ENCODE results near the gene ULBP1.
"Not testable (repeated sequence)": the region's sequence is repeated elsewhere in the genome, so short reads cannot be mapped to it uniquely, and the experiment has no call there.

ULBP1 gene

GRCh38 chr6:149979293-149979692 is 15.6 kb downstream of the ULBP1 start:
- no peak for DNase-seq

- DNase-seq = no peak
These were observed 19.4 kb downstream of the ULBP1 start for GRCh38 chr6:149983145-149983544.

- DNase-seq = no peak
These were observed 21.0 kb downstream of the ULBP1 start for GRCh38 chr6:149984773-149985172.

- DNase-seq = no peak
These were observed 21.8 kb downstream of the ULBP1 start for GRCh38 chr6:149985481-149985937.

- no peak for DNase-seq
These were observed 23.9 kb downstream of the ULBP1 start for GRCh38 chr6:149987602-149988107.

GRCh38 chr6:149988550-149989346 is 25.0 kb downstream of the ULBP1 start:
- DNase-seq = no peak

GRCh38 chr6:149990212-149990660 is 26.5 kb downstream of the ULBP1 start:
- no peak for DNase-seq

GRCh38 chr6:149990661-149991471 is 27.1 kb downstream of the ULBP1 start:
- no peak for DNase-seq

- DNase-seq = not testable (repeated sequence)
These were observed 27.7 kb downstream of the ULBP1 start for GRCh38 chr6:149991472-149991795.

- DNase-seq = no peak
These were observed 28.1 kb downstream of the ULBP1 start for GRCh38 chr6:149991838-149992237.

GRCh38 chr6:149995235-149995750 is 31.6 kb downstream of the ULBP1 start:
- DNase-seq = no peak

GRCh38 chr6:149995971-149996370 is 32.2 kb downstream of the ULBP1 start:
- DNase-seq = no peak

GRCh38 chr6:149999636-150000035 is 35.9 kb downstream of the ULBP1 start:
- DNase-seq = no peak

- no peak for DNase-seq
These were observed 37.7 kb downstream of the ULBP1 start for GRCh38 chr6:150001295-150002008.

- no peak for DNase-seq
These were observed 39.0 kb downstream of the ULBP1 start for GRCh38 chr6:150002710-150003109.

- not testable (repeated sequence) for DNase-seq
These were observed 39.9 kb downstream of the ULBP1 start for GRCh38 chr6:150003599-150003998.

GRCh38 chr6:150004101-150004782 is 40.5 kb downstream of the ULBP1 start:
- DNase-seq = no peak

- peak; percentile 76 to 89 for DNase-seq
These were observed 41.3 kb downstream of the ULBP1 start for GRCh38 chr6:150004783-150005717.

- no peak for DNase-seq
These were observed 42.3 kb downstream of the ULBP1 start for GRCh38 chr6:150005761-150006651.

- no peak for DNase-seq
These were observed 43.3 kb downstream of the ULBP1 start for GRCh38 chr6:150006961-150007464.

Measured in NCI-H446 (cell line).